ENCODE data around the gene ARHGAP1.
"Not testable (repeated sequence)": the region's sequence is repeated elsewhere in the genome, so short reads cannot be mapped to it uniquely, and the experiment has no call there.

The ARHGAP1 gene

DNA sequence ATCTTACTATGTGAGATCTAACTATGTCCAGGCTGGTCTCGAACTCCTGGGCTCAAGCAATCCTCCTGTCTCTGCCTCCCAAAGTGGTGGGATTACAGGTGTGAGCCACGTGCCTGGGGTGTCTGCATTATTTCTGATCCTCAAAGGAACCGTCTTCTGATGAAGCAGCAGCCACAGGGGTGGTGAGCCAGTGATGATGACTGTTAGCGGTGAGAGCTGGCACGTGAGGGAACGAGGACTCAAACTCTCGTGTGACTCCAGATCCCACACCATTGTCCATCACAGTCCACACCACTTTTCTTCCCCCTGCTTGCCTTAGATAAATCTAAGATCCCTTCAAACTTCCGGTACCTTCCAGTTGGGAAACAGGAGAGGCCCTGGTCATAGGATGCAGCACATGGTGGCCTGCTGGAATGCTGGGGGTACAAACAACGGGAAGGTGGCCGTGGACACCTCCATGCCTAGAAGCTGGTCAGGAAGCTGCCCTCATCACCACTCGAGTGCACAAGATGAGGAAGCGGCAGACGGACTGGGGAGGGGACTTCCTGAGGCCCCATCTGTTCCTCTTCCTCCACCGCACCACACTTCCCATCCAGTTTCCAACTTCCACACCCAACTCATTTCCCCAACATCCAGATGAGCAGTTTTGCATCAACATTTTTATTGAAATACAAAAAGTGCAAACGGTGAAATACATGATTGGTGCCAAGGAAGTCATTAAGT, 23.8 kb downstream of the ARHGAP1 start:
- Histone ChIP-seq H3K27me3 (ENCODE audit: control insufficient read depth, insufficient read depth, low read length) (no peaks in the 10 kb centered on the region), H3K9me3 (replicated peaks; ENCODE audit: low read length) (no peaks in the 10 kb centered on the region), H3K4me3 (ENCODE audit: low read length) (no peak overlapping the region), H3K36me3 (ENCODE audit: insufficient read depth, low read length) (peaks cover 72% of the 10 kb centered on the region), H3K4me1 (ENCODE audit: control insufficient read depth, insufficient read depth, low read length) (peaks cover 44% of the 10 kb centered on the region), H3K4me2 (ENCODE audit: low read length) (no peak overlapping the region), H3K9ac (ENCODE audit: low read depth, low read length) (no peak overlapping the region)

DNA sequence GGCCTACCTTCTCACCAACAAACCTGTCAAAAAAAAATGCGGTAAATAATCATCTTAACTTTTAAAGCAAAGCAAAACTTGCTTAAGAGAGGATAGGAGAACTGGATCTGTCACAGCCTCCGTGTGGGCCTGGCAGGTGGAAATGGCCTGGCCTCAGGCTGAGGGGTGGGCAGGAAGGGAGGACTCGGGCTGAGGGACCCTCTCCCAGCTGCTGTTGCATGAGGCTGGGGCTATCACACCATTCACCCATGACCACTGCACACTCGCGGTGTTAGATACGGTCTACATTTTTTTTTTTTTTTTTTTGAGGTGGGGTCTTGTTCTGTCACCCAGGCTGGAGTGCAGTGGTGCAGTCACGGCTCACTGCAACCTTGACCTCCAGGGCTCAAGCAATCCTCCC, 24.5 kb downstream of the ARHGAP1 start:
- peaks cover 67% of the 10 kb centered on the region for H3K36me3 ChIP-seq (ENCODE audit: insufficient read depth, low read length)
- H3K9ac ChIP-seq (ENCODE audit: low read depth, low read length): peak overlapping the region; percentile 67
- peaks cover 49% of the 10 kb centered on the region for H3K4me1 ChIP-seq (ENCODE audit: control insufficient read depth, insufficient read depth, low read length)
- no peaks in the 10 kb centered on the region for H3K27me3 ChIP-seq (ENCODE audit: control insufficient read depth, insufficient read depth, low read length)
- H3K9me3 ChIP-seq (replicated peaks; ENCODE audit: low read length): no peaks in the 10 kb centered on the region
- no peak overlapping the region for H3K4me3 ChIP-seq (ENCODE audit: low read length)
- H3K4me2 ChIP-seq (ENCODE audit: low read length): peak overlapping the region; percentile 48

DNA sequence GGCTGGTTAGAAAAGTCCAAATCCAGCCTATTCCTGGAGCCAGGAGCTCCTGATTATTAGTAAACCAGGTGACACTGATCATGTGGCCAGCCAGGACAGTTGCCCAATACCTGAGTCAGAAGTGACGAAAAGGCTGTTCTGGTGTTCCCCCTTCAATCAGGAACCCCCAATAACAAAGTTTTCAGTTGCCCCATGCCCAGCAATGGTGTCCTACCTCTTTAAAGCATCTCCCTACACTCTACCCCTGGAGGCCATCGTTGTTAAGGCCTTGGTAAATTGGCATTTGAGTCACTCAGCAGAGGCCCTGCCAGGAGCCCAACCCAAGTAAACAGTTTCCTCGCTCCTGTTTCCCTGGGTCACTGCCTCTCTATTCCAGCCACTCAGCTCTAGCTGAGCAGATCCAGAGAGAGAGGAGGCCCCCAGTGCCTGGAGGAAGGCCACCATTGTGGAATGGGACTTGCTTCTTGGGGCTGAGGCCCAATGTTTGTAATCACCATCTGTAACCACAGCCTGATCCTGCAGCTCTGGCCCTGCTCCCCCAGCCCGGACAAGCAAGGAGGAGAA, 25.0 kb downstream of the ARHGAP1 start:
- peak overlapping the region; percentile 48 for H3K4me2 ChIP-seq (ENCODE audit: low read length)
- no peak overlapping the region for H3K4me3 ChIP-seq (ENCODE audit: low read length)
- H3K36me3 ChIP-seq (ENCODE audit: insufficient read depth, low read length): peaks cover 63% of the 10 kb centered on the region
- H3K9me3 ChIP-seq (replicated peaks; ENCODE audit: low read length): no peaks in the 10 kb centered on the region
- H3K9ac ChIP-seq (ENCODE audit: low read depth, low read length): peak overlapping the region; percentile 67
- peaks cover 55% of the 10 kb centered on the region for H3K4me1 ChIP-seq (ENCODE audit: control insufficient read depth, insufficient read depth, low read length)
- no peaks in the 10 kb centered on the region for H3K27me3 ChIP-seq (ENCODE audit: control insufficient read depth, insufficient read depth, low read length)

DNA sequence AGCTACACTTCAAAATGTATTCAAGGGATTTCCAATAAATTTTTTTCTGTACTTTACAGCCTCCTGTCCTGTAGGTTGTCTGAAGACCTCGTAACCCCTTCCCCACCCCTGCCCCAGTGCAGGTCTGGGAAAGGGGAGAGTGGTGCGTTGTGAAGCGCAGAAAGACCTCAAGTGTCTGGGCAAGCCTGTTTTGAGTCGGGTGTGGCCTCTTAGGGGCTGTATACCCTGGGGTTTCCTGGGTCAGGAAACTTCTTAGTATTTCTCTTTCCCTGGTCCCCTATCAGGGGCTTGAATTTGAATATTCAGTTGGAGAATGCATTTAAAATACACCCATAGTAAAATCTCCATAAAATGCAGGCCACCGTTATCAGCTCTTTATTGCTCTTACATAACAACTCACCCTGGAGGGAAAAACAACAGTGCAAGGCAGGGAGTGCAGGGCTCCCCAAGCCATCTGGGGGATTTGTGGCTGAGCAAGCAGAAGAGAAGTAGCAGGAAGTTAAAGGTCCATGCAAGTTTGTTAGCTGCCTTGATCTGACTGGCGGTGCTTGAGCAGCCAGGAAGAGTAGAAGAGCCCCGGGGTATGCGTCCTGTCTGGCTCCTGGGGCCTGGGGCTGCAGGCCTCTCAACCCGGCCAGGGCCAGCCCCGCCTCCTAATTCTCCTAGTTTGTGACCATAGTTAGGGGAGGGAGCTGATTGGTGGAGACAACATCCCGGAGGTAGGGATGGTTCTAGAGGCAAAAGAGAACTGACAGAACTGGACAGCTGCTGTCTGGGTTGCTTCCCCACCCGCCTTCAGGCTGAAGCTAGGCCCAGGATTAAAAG, 25.7 kb downstream of the ARHGAP1 start:
- H3K4me1 ChIP-seq (ENCODE audit: control insufficient read depth, insufficient read depth, low read length): peaks cover 55% of the 10 kb centered on the region
- no peak overlapping the region for H3K4me3 ChIP-seq (ENCODE audit: low read length)
- peak overlapping the region; percentile 67 for H3K9ac ChIP-seq (ENCODE audit: low read depth, low read length)
- H3K27me3 ChIP-seq (ENCODE audit: control insufficient read depth, insufficient read depth, low read length): no peaks in the 10 kb centered on the region
- H3K4me2 ChIP-seq (ENCODE audit: low read length): peak overlapping the region; percentile 48
- peaks cover 60% of the 10 kb centered on the region for H3K36me3 ChIP-seq (ENCODE audit: insufficient read depth, low read length)
- no peaks in the 10 kb centered on the region for H3K9me3 ChIP-seq (replicated peaks; ENCODE audit: low read length)

- no peaks in the 10 kb centered on the region for H3K27me3 ChIP-seq (ENCODE audit: control insufficient read depth, insufficient read depth, low read length)
- H3K36me3 ChIP-seq (ENCODE audit: insufficient read depth, low read length): peaks cover 59% of the 10 kb centered on the region
- no peak overlapping the region for H3K9ac ChIP-seq (ENCODE audit: low read depth, low read length)
- H3K4me3 ChIP-seq (ENCODE audit: low read length): no peak overlapping the region
- H3K9me3 ChIP-seq (replicated peaks; ENCODE audit: low read length): no peaks in the 10 kb centered on the region
- H3K4me1 ChIP-seq (ENCODE audit: control insufficient read depth, insufficient read depth, low read length): peaks cover 55% of the 10 kb centered on the region
- H3K4me2 ChIP-seq (ENCODE audit: low read length): no peak overlapping the region
Observed at GRCh38 chr11:46673713-46674462, 26.5 kb downstream of the ARHGAP1 start.

GRCh38 chr11:46672381-46672839, 28.0 kb downstream of the ARHGAP1 start:
- no peak overlapping the region for H3K4me2 ChIP-seq (ENCODE audit: low read length)
- H3K27me3 ChIP-seq (ENCODE audit: control insufficient read depth, insufficient read depth, low read length): no peaks in the 10 kb centered on the region
- H3K9me3 ChIP-seq (replicated peaks; ENCODE audit: low read length): no peaks in the 10 kb centered on the region
- H3K4me1 ChIP-seq (ENCODE audit: control insufficient read depth, insufficient read depth, low read length): peaks cover 48% of the 10 kb centered on the region
- no peak overlapping the region for H3K9ac ChIP-seq (ENCODE audit: low read depth, low read length)
- no peak overlapping the region for H3K4me3 ChIP-seq (ENCODE audit: low read length)
- peaks cover 59% of the 10 kb centered on the region for H3K36me3 ChIP-seq (ENCODE audit: insufficient read depth, low read length)

GRCh38 chr11:46671958-46672315, 28.5 kb downstream of the ARHGAP1 start:
- peaks cover 48% of the 10 kb centered on the region for H3K4me1 ChIP-seq (ENCODE audit: control insufficient read depth, insufficient read depth, low read length)
- no peaks in the 10 kb centered on the region for H3K27me3 ChIP-seq (ENCODE audit: control insufficient read depth, insufficient read depth, low read length)
- H3K4me3 ChIP-seq (ENCODE audit: low read length): no peak overlapping the region
- peaks cover 54% of the 10 kb centered on the region for H3K36me3 ChIP-seq (ENCODE audit: insufficient read depth, low read length)
- H3K9ac ChIP-seq (ENCODE audit: low read depth, low read length): peak overlapping the region; percentile 32
- no peaks in the 10 kb centered on the region for H3K9me3 ChIP-seq (replicated peaks; ENCODE audit: low read length)
- H3K4me2 ChIP-seq (ENCODE audit: low read length): no peak overlapping the region

DNA sequence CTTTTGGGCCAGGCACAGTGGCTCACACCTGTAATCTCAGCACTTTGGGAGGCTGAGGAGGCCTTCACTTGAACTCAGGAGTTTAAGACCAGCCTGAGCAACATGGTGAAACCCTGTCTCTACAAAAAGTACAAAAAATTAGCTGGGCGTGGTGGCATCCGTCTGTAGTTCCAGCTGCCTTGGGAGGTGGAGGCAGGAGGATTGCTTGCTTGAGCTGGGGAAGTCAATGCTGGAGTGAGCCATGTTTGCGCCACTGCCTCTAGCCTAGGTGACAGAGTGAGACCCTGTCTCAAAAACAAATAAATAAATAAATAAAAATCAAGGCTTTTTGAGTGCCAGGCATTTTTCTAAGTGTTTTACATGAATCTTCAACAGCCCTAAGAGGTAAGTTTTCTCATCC, 29.9 kb downstream of the ARHGAP1 start:
- not testable (repeated sequence) for H3K9me3 ChIP-seq (replicated peaks; ENCODE audit: low read length); H3K4me2 ChIP-seq (ENCODE audit: low read length); H3K4me3 ChIP-seq (ENCODE audit: low read length); H3K27me3 ChIP-seq (ENCODE audit: control insufficient read depth, insufficient read depth, low read length)
- H3K36me3 ChIP-seq (ENCODE audit: insufficient read depth, low read length): peaks cover 53% of the 10 kb centered on the region
- H3K4me1 ChIP-seq (ENCODE audit: control insufficient read depth, insufficient read depth, low read length): peaks cover 34% of the 10 kb centered on the region
- H3K9ac ChIP-seq (ENCODE audit: low read depth, low read length): peak overlapping the region; percentile 24

DNA sequence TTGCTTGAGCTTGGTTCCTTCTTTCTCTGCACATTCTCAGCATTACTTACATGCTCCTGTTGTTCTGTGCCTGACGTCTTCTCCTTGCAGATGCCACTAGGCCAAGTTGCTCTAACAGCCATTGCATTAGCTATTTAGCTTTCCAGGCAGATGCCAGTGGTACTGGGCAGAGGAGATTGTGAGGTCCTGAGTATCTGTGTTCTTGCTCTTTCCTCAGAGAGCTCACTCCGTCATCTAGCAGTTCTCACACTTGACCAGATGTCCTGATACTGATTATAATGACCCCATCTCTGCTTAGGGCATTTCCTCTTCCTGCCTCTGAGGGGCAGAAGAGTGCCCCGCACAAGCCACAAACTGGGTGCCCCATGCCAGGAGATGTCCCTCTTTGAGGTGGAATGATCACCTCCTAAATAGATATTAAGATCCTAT, 30.7 kb downstream of the ARHGAP1 start:
- H3K4me1 ChIP-seq (ENCODE audit: control insufficient read depth, insufficient read depth, low read length): peaks cover 26% of the 10 kb centered on the region
- H3K9me3 ChIP-seq (replicated peaks; ENCODE audit: low read length): no peaks in the 10 kb centered on the region
- peaks cover 61% of the 10 kb centered on the region for H3K36me3 ChIP-seq (ENCODE audit: insufficient read depth, low read length)

DNA sequence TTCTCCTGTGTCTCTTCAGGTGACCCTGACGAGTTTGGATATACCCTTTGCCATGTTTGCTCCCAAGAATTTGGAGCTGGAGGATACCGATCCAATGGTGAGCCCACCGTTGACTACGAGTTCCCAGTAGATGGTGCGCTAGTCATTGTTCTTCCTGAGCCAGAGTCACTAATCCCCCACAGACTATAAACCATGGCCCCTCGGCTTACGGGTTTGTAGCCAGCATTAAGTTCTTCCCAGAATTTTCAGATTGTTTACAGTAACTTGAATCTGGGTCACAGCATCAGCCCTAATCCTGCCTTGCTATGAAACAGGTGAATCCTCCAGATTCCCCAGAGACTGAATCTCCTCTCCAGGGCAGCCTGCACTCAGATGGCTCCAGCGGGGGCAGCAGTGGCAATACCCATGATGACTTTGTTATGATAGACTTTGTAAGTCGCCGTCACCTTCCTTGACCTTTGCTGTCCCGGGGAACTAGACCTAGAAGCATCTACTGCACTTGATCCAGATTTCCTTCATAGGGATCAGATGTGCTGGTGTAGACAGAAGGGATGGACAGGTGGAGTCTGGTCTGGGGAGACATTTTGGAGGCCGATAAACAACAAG, 31.8 kb downstream of the ARHGAP1 start:
- no peak overlapping the region for H3K4me3 ChIP-seq (ENCODE audit: low read length)
- H3K9ac ChIP-seq (ENCODE audit: low read depth, low read length): no peak overlapping the region
- peaks cover 26% of the 10 kb centered on the region for H3K4me1 ChIP-seq (ENCODE audit: control insufficient read depth, insufficient read depth, low read length)
- no peak overlapping the region for H3K4me2 ChIP-seq (ENCODE audit: low read length)
- H3K9me3 ChIP-seq (replicated peaks; ENCODE audit: low read length): no peaks in the 10 kb centered on the region
- H3K36me3 ChIP-seq (ENCODE audit: insufficient read depth, low read length): peaks cover 63% of the 10 kb centered on the region
- no peaks in the 10 kb centered on the region for H3K27me3 ChIP-seq (ENCODE audit: control insufficient read depth, insufficient read depth, low read length)

More for the DNA sequence above, 30.7 kb downstream of the ARHGAP1 start:
- Histone ChIP-seq H3K4me2 (ENCODE audit: low read length) (no peak overlapping the region), H3K4me3 (ENCODE audit: low read length) (no peak overlapping the region), H3K9ac (ENCODE audit: low read depth, low read length) (no peak overlapping the region), H3K27me3 (ENCODE audit: control insufficient read depth, insufficient read depth, low read length) (no peaks in the 10 kb centered on the region)

DNA sequence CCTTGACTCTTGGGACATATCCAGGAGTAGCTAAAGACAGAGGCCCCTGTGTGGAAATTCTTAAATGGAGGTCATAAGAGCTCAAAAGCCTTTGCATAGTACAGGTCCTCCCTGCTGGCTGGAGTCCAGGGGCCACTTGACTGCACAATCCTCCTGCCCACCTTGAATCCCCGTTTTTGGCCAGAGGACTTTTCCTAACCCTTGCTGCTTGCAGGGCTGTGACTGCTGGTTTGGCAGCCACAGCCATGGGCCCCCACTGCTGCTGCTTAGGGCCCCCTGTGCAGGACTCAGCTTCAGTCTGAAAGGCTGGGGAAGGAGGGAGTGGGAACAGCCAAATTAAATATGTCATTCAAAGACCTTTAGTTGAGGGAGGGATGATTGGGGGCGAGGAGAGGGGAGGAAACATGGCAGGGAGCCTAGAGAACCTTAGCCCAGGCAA, 33.4 kb downstream of the ARHGAP1 start:
- no peaks in the 10 kb centered on the region for H3K27me3 ChIP-seq (ENCODE audit: control insufficient read depth, insufficient read depth, low read length)
- H3K9ac ChIP-seq (ENCODE audit: low read depth, low read length): no peak overlapping the region
- H3K36me3 ChIP-seq (ENCODE audit: insufficient read depth, low read length): peaks cover 60% of the 10 kb centered on the region
- no peak overlapping the region for H3K4me2 ChIP-seq (ENCODE audit: low read length)
- H3K9me3 ChIP-seq (replicated peaks; ENCODE audit: low read length): no peaks in the 10 kb centered on the region
- H3K4me1 ChIP-seq (ENCODE audit: control insufficient read depth, insufficient read depth, low read length): peaks cover 22% of the 10 kb centered on the region
- no peak overlapping the region for H3K4me3 ChIP-seq (ENCODE audit: low read length)

All from skeletal muscle satellite cell (primary cell).